ENCODE data around the gene PPIL4.

Gene PPIL4

GRCh38 chr6:149581349-149581748, 35.5 kb upstream of the PPIL4 start:
- no peaks in the 10 kb centered on the region for H3K27me3 ChIP-seq (ENCODE audit: insufficient read depth, low read length)
- H3K18ac ChIP-seq (ENCODE audit: low read length), result no peak overlapping the region
- no peak overlapping the region for H4K91ac ChIP-seq (ENCODE audit: low read depth, low read length)
- H4K12ac ChIP-seq (ENCODE audit: low read depth, low read length), result no peak overlapping the region
- no peak overlapping the region for H2BK120ac ChIP-seq (ENCODE audit: insufficient read depth, low read length, poor library complexity)
- peaks cover 8 to 10% of the 10 kb centered on the region in 2 experiments for H3K36me3 ChIP-seq (ENCODE audit: control insufficient read depth in 1 of 2, insufficient read depth in 2 of 2, low read length in 2 of 2)
- H3K4me1 ChIP-seq (ENCODE audit: control insufficient read depth in 1 of 2, insufficient read depth in 2 of 2, low read length in 2 of 2), result no peaks in the 10 kb centered on the region
- no peak overlapping the region for H4K8ac ChIP-seq (ENCODE audit: low read depth, low read length)
- H3K27ac ChIP-seq (ENCODE audit: low read depth, low read length), result no peak overlapping the region
- no peak overlapping the region for H3K4me2 ChIP-seq (ENCODE audit: low read length)
- no peak overlapping the region for H3K14ac ChIP-seq (ENCODE audit: low read length)
- H3K4me3 ChIP-seq (ENCODE audit: low read depth, low read length), result no peak overlapping the region
- DNase-seq, result no peak
- H2BK12ac ChIP-seq (ENCODE audit: low read length), result no peak overlapping the region
- H3K79me1 ChIP-seq (ENCODE audit: low read length), result no peaks in the 10 kb centered on the region
- H2AK5ac ChIP-seq (ENCODE audit: low read length), result no peak overlapping the region
- WGBS (ENCODE audit: extremely low coverage, insufficient coverage, insufficient read length), result no CpG with 5 or more reads among the region's 5 CpGs
- no peak overlapping the region for H3K9ac ChIP-seq (ENCODE audit: low read length)
- no peaks in the 10 kb centered on the region for H3K79me2 ChIP-seq (ENCODE audit: control insufficient read depth, insufficient read depth, low read length, poor library complexity)
- H2BK5ac ChIP-seq (ENCODE audit: low read depth, low read length, poor library complexity), result no peak overlapping the region
- no peak overlapping the region for H3K23ac ChIP-seq (ENCODE audit: low read length)
- H3K9me3 ChIP-seq (ENCODE audit: insufficient read depth, low read depth, low read length), result no peaks in the 10 kb centered on the region
- no peak overlapping the region for H2AFZ ChIP-seq (ENCODE audit: insufficient read depth, low read length, poor library complexity)
- no peak overlapping the region for H3K4ac ChIP-seq (ENCODE audit: low read depth, low read length)

- H3K9me3 ChIP-seq (ENCODE audit: insufficient read depth, low read depth, low read length), result no peaks in the 10 kb centered on the region
Observed at GRCh38 chr6:149580880-149581279, 35.0 kb upstream of the PPIL4 start.

GRCh38 chr6:149567945-149568585, 22.2 kb upstream of the PPIL4 start:
- no CpG with 5 or more reads among the region's 7 CpGs for WGBS (ENCODE audit: extremely low coverage, insufficient coverage, insufficient read length)
- H4K12ac ChIP-seq (ENCODE audit: low read depth, low read length), result no peak overlapping the region
- H3K4me3 ChIP-seq (ENCODE audit: low read depth, low read length), result no peak overlapping the region
- no peak overlapping the region for H2BK5ac ChIP-seq (ENCODE audit: low read depth, low read length, poor library complexity)
- no peak overlapping the region for H2AK5ac ChIP-seq (ENCODE audit: low read length)
- H3K79me2 ChIP-seq (ENCODE audit: control insufficient read depth, insufficient read depth, low read length, poor library complexity), result peaks cover 7% of the 10 kb centered on the region
- no peaks in the 10 kb centered on the region for H3K4me1 ChIP-seq (ENCODE audit: control insufficient read depth in 1 of 2, insufficient read depth in 2 of 2, low read length in 2 of 2)
- peak overlapping the region; percentile 69 for H3K4ac ChIP-seq (ENCODE audit: low read depth, low read length)
- H4K91ac ChIP-seq (ENCODE audit: low read depth, low read length), result no peak overlapping the region
- H3K14ac ChIP-seq (ENCODE audit: low read length), result no peak overlapping the region
- DNase-seq, result no peak
- H2AFZ ChIP-seq (ENCODE audit: insufficient read depth, low read length, poor library complexity), result no peak overlapping the region
- no peak overlapping the region for H3K9ac ChIP-seq (ENCODE audit: low read length)
- no peak overlapping the region for H3K4me2 ChIP-seq (ENCODE audit: low read length)
- peaks cover 7% of the 10 kb centered on the region for H3K79me1 ChIP-seq (ENCODE audit: low read length)
- H2BK12ac ChIP-seq (ENCODE audit: low read length), result no peak overlapping the region
- no peak overlapping the region for H2BK120ac ChIP-seq (ENCODE audit: insufficient read depth, low read length, poor library complexity)
- no peak overlapping the region for H3K18ac ChIP-seq (ENCODE audit: low read length)
- H3K23ac ChIP-seq (ENCODE audit: low read length), result no peak overlapping the region
- H3K36me3 ChIP-seq (ENCODE audit: control insufficient read depth in 1 of 2, insufficient read depth in 2 of 2, low read length in 2 of 2), result peaks cover 0 to 2% of the 10 kb centered on the region in 2 experiments
- H3K27me3 ChIP-seq (ENCODE audit: insufficient read depth, low read length), result no peaks in the 10 kb centered on the region
- H3K27ac ChIP-seq (ENCODE audit: low read depth, low read length), result no peak overlapping the region
- no peak overlapping the region for H4K8ac ChIP-seq (ENCODE audit: low read depth, low read length)
- H3K9me3 ChIP-seq (ENCODE audit: insufficient read depth, low read depth, low read length), result no peaks in the 10 kb centered on the region

More at GRCh38 chr6:149580880-149581279, 35.0 kb upstream of the PPIL4 start:
- H2AFZ ChIP-seq (ENCODE audit: insufficient read depth, low read length, poor library complexity), result no peak overlapping the region
- no peak overlapping the region for H2BK12ac ChIP-seq (ENCODE audit: low read length)
- no peak overlapping the region for H2BK120ac ChIP-seq (ENCODE audit: insufficient read depth, low read length, poor library complexity)
- H3K27me3 ChIP-seq (ENCODE audit: insufficient read depth, low read length), result no peaks in the 10 kb centered on the region
- no peaks in the 10 kb centered on the region for H3K79me2 ChIP-seq (ENCODE audit: control insufficient read depth, insufficient read depth, low read length, poor library complexity)
- no peak for DNase-seq
- no peak overlapping the region for H3K18ac ChIP-seq (ENCODE audit: low read length)
- no peak overlapping the region for H2BK5ac ChIP-seq (ENCODE audit: low read depth, low read length, poor library complexity)
- no peak overlapping the region for H3K4me3 ChIP-seq (ENCODE audit: low read depth, low read length)
- H4K12ac ChIP-seq (ENCODE audit: low read depth, low read length), result no peak overlapping the region
- peaks cover 7 to 10% of the 10 kb centered on the region in 2 experiments for H3K36me3 ChIP-seq (ENCODE audit: control insufficient read depth in 1 of 2, insufficient read depth in 2 of 2, low read length in 2 of 2)
- no CpG with 5 or more reads among the region's 5 CpGs for WGBS (ENCODE audit: extremely low coverage, insufficient coverage, insufficient read length)
- H3K9ac ChIP-seq (ENCODE audit: low read length), result no peak overlapping the region
- no peak overlapping the region for H3K4me2 ChIP-seq (ENCODE audit: low read length)
- H2AK5ac ChIP-seq (ENCODE audit: low read length), result no peak overlapping the region
- H3K4me1 ChIP-seq (ENCODE audit: control insufficient read depth in 1 of 2, insufficient read depth in 2 of 2, low read length in 2 of 2), result no peaks in the 10 kb centered on the region
- no peak overlapping the region for H3K4ac ChIP-seq (ENCODE audit: low read depth, low read length)
- no peaks in the 10 kb centered on the region for H3K79me1 ChIP-seq (ENCODE audit: low read length)
- no peak overlapping the region for H4K8ac ChIP-seq (ENCODE audit: low read depth, low read length)
- H4K91ac ChIP-seq (ENCODE audit: low read depth, low read length), result no peak overlapping the region
- H3K23ac ChIP-seq (ENCODE audit: low read length), result no peak overlapping the region
- H3K27ac ChIP-seq (ENCODE audit: low read depth, low read length), result no peak overlapping the region
- H3K14ac ChIP-seq (ENCODE audit: low read length), result no peak overlapping the region

GRCh38 chr6:149567194-149567586, 21.3 kb upstream of the PPIL4 start:
- Histone ChIP-seq H3K18ac (ENCODE audit: low read length) (no peak overlapping the region), H3K79me1 (ENCODE audit: low read length) (peaks cover 7% of the 10 kb centered on the region), H3K4me1 (ENCODE audit: control insufficient read depth in 1 of 2, insufficient read depth in 2 of 2, low read length in 2 of 2) (no peaks in the 10 kb centered on the region), H2AK5ac (ENCODE audit: low read length) (no peak overlapping the region), H3K4me2 (ENCODE audit: low read length) (peak overlapping the region; percentile 92), H3K4me3 (ENCODE audit: low read depth, low read length) (peak overlapping the region; percentile 92), H3K36me3 (ENCODE audit: control insufficient read depth in 1 of 2, insufficient read depth in 2 of 2, low read length in 2 of 2) (no peaks in the 10 kb centered on the region), H4K8ac (ENCODE audit: low read depth, low read length) (no peak overlapping the region), H3K79me2 (ENCODE audit: control insufficient read depth, insufficient read depth, low read length, poor library complexity) (peaks cover 7% of the 10 kb centered on the region), H2BK120ac (ENCODE audit: insufficient read depth, low read length, poor library complexity) (no peak overlapping the region), H2BK12ac (ENCODE audit: low read length) (no peak overlapping the region), H4K91ac (ENCODE audit: low read depth, low read length) (no peak overlapping the region), H3K9ac (ENCODE audit: low read length) (no peak overlapping the region), H3K4ac (ENCODE audit: low read depth, low read length) (no peak overlapping the region), H2AFZ (ENCODE audit: insufficient read depth, low read length, poor library complexity) (no peak overlapping the region), H3K27ac (ENCODE audit: low read depth, low read length) (no peak overlapping the region), H4K12ac (ENCODE audit: low read depth, low read length) (no peak overlapping the region), H2BK5ac (ENCODE audit: low read depth, low read length, poor library complexity) (no peak overlapping the region), H3K27me3 (ENCODE audit: insufficient read depth, low read length) (no peaks in the 10 kb centered on the region), H3K23ac (ENCODE audit: low read length) (no peak overlapping the region), H3K9me3 (ENCODE audit: insufficient read depth, low read depth, low read length) (no peaks in the 10 kb centered on the region), H3K14ac (ENCODE audit: low read length) (no peak overlapping the region)
- no CpG with 5 or more reads among the region's 12 CpGs for WGBS (ENCODE audit: extremely low coverage, insufficient coverage, insufficient read length)
- no peak for DNase-seq
